Fibroblast of lung (primary cell): Measurements from ENCODE around the gene APOBEC3A.
"Not testable (repeated sequence)": the region's sequence is repeated elsewhere in the genome, so short reads cannot be mapped to it uniquely, and the experiment has no call there.

ENCODE experiments used
- EZH2 ChIP-seq: IDR thresholded peaks from 2 replicates; pipeline ENCODE4 v1.5.1; 2012; ENCODE audit warnings: low read length, control low read depth, mild to moderate bottlenecking; ENCODE audit errors: missing control alignments
- TF ChIP-seq, protein P1 (sequence below), 2 donors: IDR thresholded peaks in 1 of 2; conservative IDR thresholded peaks in 1 of 2; 1 replicate in 1 of 2; 2 replicates in 1 of 2; pipeline ENCODE4 v1.5.1; 2011 to 2012; ENCODE audit warnings: low read length in 2 of 2, control low read depth in 1 of 2, inconsistent platforms in 1 of 2, low read depth in 1 of 2, mild to moderate bottlenecking in 1 of 2

DNA sequence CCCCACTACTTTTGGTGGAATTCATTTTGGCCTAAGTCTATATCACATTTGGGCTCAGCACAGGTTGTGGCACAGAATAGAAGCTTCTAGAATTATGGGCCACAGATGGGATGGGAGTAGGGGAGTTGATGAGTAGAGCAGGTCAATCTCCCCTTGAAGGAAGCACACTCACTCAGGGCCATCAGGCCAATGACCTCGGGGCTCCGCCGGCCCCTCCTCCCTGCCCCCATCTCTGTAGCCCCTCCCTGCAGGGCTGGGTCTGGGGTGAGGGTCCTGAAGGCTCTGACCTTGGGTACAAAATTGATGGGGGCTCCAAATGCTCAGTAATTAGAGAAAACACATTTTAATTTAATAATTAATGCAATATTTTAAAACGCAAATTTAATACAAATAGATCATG lies 3.3 kb downstream of the APOBEC3A start:
- TF ChIP-seq, protein P1, sequence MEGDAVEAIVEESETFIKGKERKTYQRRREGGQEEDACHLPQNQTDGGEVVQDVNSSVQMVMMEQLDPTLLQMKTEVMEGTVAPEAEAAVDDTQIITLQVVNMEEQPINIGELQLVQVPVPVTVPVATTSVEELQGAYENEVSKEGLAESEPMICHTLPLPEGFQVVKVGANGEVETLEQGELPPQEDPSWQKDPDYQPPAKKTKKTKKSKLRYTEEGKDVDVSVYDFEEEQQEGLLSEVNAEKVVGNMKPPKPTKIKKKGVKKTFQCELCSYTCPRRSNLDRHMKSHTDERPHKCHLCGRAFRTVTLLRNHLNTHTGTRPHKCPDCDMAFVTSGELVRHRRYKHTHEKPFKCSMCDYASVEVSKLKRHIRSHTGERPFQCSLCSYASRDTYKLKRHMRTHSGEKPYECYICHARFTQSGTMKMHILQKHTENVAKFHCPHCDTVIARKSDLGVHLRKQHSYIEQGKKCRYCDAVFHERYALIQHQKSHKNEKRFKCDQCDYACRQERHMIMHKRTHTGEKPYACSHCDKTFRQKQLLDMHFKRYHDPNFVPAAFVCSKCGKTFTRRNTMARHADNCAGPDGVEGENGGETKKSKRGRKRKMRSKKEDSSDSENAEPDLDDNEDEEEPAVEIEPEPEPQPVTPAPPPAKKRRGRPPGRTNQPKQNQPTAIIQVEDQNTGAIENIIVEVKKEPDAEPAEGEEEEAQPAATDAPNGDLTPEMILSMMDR (conservative IDR thresholded peaks at IDR 0.05 in 1 of 2, IDR thresholded peaks at IDR 0.05 in 1 of 2; ENCODE audit: low read depth in 1 of 2, low read length in 2 of 2), result not testable (repeated sequence)
- TF ChIP-seq EZH2, result not testable (repeated sequence)
